HG03565 (cell line): ENCODE measurements around the gene EIF5A.

Source experiments
- ATAC-seq: cut with Tn5 transposase; IDR thresholded peaks from one replicate; pipeline ENCODE4 v1.9.1; 2021; ENCODE audit warnings: mild to moderate bottlenecking, moderate library complexity; ENCODE audit not compliant: unreplicated experiment

EIF5A gene

GRCh38 chr17:7352910-7353635, 45.6 kb downstream of the EIF5A start:
- ATAC-seq: no peak

GRCh38 chr17:7354262-7354843, 46.9 kb downstream of the EIF5A start:
- no peak for ATAC-seq

- ATAC-seq: no peak
Measured at GRCh38 chr17:7355053-7355452, 47.6 kb downstream of the EIF5A start, which contains the start of gene TMEM95. Gene TMEM95, plus strand, starts transcription at chr17:7355156. Its CDS starts 49 bp downstream, at chr17:7355205.

GRCh38 chr17:7355573-7355972, 48.1 kb downstream of the EIF5A start:
- ATAC-seq: no peak

- no peak for ATAC-seq
Measured at GRCh38 chr17:7356072-7356549, 48.7 kb downstream of the EIF5A start.

- no peak for ATAC-seq
Measured at GRCh38 chr17:7356756-7357155, 49.3 kb downstream of the EIF5A start.

GRCh38 chr17:7357381-7357780, 50.0 kb downstream of the EIF5A start:
- ATAC-seq: no peak

- ATAC-seq: no peak
Measured at GRCh38 chr17:7361906-7362305, 54.5 kb downstream of the EIF5A start.
